ENCODE data around the gene CYP2W1.

Gene CYP2W1

DNA sequence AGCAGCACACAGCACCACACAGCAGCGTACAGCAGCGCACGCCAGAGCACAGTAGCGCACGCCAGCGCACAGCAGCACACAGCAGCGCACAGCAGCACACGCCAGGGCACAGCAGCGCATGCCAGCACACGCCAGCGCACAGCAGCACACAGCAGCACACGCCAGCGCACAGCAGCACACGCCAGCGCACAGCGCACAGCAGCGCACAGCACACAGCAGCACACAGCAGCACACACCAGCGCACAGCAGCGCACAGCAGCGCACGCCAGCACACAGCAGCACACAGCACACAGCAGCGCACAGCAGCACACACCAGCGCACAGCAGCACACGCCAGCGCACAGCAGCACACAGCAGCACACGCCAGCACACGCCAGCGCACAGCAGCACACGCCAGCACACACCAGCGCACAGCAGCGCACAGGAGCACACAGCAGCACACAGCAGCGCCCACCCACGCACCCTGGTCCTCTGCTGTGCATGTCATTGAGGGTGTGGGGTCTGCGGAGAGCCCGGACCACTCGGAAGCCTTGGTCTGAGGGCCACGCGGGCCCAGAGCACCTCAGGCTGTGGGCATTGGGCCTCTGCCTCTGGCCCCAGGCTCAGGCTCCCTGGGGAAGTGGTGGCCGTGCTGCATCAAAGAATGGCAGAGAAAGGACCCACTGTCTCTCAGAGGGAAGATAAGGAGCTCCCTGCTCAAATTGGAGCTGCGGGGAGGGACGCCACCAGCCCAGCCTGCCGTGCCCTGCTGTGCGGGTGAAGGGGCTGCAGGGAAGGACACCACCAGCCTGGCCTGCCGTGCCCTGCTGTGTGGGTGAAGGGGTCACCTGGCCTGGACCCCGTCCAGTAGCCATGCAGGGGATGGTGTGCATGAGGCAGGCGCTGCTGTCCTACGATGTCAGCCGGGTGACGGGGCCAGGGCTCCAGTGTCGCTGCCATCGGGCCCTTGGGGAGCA is 33.9 kb downstream of the CYP2W1 start:
- no peak for DNase-seq (ENCODE audit: low spot score)

DNA sequence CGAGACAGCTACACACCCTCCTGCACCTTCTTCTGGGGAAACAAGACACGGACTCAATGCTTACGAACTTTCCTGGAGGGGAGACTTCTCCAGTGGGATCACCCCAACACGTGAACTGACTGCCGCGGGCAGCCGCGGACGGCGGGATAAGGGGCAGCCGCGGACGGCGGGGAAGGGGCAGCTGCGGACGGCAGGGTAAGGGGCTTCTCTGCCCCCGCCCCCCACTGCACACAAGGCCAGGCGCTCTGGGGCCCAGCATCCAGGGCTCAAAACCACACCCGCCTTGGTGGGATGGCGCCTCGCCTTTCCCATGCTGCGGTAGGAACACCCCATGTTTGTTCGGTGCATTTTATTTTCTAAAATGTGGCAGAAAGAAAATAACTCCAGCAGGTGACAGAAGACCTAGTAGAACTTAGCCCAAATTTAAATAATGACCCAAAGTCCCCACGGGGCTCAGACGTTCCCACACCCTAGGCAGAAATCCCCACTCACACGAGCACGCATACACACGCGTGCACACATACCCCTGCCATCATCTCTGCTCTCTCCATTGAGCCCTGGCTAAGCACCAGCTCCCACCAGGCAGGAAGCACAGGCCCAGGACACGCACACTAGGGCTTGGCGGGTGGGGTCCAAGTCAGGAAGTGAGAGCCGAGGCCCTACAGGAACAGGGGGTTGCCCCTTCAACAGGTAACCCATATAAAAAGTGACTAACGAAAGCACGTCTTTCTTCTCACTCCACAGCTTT is 34.8 kb downstream of the CYP2W1 start:
- no peak for DNase-seq (ENCODE audit: low spot score)

DNA sequence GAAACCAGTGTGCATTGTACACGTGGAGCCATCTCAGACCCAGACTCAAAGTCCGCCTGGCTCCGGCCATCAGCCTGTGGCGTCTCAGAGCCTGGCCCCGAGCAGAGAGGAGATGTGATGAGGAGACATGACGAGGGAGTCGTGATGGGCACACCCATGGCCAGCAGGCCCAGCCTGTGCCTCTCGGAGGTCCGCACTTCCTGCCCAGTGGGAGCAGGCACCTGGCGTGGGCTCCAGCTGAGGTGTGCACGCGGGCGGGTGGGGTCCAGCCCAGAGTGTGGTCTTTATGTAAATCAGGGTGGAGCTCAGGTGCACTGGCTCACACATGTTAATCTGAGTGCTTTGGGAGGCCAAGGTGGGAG is 35.3 kb downstream of the CYP2W1 start:
- no peak for DNase-seq (ENCODE audit: low spot score)

DNA sequence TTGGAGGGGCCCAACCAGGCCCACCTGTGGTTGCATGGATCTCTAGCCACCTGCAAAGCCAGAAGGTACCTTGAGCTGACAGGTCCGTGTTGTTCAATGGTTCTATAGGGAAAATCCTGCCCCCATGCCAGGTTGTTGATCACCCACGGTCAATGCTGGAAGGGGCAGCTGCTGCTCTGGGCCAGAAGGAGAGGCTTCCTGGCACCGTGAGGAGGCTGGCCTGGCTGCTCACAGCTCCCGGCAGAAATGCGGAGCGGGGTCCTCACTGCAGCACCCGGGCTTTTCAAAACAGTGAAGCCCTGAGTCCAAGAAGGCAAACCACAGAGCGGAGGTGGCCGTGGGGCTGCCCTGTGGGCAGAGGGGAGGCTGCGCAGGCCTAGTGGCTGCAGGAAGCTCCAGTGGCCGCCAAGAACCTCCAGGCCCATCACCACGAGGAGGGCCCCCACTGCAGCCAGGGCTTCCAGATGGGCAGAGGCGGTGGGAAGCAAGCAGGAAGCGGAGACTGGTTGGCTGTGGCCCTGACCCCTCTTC is 36.3 kb downstream of the CYP2W1 start:
- DNase-seq (ENCODE audit: low spot score), result no peak

DNA sequence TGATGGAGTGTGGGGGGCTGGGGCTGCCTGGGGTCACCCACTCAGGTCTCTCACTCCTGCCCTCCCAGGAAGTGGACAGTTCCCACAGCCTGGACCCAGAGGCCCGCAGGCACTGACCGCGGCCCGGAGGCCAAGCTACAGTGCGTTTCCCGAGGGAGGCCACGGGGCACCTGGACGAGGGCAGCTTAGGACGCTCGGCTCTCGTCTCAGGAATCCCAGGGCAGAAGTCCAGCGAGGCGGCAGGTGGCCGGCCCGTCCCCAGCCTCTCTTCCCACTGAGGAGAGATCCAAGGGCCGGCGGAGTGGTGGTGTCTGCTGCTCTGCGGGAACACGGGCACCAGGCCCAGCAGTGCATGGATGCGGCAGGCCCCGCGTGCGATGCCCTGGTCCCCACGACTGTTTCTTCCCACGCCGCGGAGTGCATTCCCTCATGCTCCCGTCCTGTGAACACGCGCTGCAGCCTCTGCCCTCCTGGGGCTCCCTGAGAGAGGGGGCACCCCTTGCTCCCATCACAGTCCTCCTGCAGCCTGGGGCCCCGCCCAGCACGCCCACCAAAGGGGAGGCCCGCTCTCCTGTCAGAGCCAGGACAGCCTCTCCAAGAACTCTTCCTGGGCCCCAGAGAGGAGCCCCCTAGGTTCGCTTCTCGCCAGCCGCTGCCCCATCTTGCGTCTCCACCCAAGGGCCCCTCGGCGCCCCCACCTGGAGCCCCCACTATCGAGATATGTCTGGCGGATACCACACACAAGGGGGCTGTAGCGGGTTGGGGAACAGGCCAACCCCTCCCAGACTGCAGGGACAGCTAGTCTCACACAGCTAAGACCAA is 37.0 kb downstream of the CYP2W1 start:
- no peak for DNase-seq (ENCODE audit: low spot score)

DNA sequence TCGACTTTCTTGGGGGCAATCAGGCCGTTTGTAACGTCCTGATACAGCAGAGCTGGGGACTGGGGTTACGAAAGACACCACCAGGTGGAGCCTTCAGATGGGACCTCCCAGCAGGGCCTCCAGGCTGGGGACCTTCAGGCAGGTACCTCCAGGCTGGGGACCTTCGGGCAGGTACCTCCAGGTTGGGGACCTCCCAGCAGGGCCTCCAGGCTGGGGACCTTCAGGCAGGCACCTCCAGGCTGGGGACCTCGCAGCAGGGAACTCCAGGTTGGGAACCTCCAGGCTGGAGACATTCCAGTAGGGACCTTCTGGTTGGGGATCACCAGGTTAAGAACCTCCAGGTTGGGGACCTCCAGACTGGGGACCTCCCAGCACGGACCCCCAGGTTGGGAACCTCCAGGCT is 37.9 kb downstream of the CYP2W1 start:
- DNase-seq (ENCODE audit: low spot score), result no peak

DNA sequence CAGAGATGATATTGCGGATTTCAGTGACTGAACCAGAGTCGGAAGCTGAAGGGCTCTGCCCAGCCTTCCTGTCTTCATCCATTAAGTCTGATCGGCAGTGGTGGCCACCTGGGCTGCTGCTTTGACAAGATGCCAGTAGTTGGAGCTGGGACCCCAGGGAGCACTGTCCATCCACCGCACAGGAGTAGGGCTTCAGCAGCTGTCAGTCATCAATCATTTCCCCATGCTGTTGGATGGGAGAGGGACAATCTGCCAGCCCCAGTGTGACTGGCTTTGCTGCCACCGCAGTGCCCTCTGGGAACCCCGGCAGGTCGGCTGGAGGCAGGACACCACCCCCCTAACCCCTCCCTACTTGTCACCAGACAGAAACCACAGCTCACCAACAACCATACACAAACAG is 38.4 kb downstream of the CYP2W1 start:
- no peak for DNase-seq (ENCODE audit: low spot score)

DNA sequence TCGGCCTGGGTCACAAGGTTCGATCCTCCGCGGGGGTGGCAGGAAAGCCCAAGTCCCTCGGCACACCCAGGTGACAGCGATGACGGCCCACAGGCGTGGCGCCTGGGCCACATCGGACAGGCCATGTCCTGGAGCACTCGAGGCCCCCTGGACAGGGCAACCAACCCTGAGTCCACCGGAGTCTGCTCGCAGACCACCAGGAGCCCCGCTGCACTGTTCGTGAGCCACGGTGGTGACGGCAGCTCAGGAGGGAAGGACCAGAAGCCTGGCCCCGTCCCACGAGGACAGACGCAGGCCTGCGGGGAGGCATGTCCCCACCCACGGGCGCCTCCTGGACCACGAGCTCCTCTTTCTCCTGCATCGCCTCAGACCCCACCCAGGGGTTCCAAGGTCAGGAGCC is 39.0 kb downstream of the CYP2W1 start:
- no peak for DNase-seq (ENCODE audit: low spot score)

DNA sequence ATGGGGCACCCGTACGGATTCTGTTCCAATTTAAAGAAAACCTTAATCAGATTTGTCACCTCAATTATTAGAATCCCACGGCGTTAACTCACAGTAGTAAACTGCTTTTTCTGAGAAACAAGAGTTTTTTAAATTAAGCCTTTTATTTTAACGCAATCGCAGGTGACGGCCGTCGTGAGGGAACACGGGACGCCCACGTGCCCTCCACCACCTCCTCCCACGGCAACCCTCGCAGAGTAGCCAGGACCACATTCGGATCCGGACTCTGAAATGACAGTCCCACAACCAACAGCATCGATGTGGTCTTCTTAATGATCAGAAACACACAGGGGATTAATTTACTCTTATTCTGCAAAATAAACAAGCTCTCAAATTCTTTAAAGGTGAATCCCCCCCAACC is 39.4 kb downstream of the CYP2W1 start:
- no peak for DNase-seq (ENCODE audit: low spot score)

DNA sequence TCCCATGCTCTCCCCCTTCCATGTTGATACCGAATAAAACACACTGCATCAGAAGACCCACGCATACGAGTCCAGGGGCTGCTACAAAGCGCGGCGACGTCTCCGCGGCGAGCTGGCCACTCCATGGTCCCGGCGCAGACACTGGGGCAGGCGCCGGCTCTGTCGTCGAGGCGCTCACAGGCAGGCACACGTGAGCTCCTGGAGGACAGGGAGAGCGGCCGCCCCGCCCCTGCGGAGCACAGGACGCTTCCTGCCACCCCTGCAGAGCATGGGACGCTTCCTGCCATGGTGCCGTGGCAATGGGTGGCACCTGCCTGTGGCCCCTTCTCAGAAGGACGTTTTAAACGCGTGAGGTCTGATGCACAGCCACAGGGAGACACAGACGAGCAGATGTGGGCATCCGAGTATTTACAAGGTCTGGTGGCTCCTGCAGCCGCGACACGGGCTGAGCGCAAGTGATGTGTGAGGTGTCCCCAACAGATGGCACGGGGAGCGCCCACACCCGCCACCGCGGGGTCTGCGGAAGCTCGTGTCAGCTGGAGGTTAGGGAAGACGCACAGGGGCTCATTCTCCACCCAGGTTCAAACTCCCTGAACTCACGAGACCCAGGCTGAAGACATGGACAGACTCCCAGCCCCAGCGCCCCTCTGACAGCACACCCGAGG is 40.0 kb downstream of the CYP2W1 start:
- no peak for DNase-seq (ENCODE audit: low spot score)

DNA sequence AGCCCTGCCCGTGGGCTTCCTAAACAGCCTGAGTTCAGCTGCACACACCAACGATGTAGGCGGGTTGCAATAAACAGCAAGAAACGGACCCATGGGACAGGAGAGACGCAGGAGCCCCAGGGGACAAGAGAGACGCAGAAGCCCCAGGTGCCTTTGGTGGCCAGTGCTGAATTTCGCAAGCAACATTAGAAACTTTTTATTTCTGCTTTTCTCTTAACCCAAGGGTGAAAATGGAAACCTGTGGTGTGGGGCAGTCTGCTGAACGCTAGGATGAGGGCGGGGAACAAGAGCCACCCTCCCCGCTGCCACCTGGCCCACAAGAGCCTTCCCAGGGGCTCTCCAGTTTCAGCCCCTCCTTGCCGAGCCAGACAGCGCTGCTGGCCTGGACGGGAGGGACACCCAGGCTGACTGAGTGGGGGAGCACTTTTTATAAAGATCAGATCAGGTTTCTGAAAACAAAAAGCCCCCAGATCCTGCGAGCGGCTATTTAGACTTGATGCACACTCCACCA is 41.4 kb downstream of the CYP2W1 start:
- no peak for DNase-seq (ENCODE audit: low spot score)

DNA sequence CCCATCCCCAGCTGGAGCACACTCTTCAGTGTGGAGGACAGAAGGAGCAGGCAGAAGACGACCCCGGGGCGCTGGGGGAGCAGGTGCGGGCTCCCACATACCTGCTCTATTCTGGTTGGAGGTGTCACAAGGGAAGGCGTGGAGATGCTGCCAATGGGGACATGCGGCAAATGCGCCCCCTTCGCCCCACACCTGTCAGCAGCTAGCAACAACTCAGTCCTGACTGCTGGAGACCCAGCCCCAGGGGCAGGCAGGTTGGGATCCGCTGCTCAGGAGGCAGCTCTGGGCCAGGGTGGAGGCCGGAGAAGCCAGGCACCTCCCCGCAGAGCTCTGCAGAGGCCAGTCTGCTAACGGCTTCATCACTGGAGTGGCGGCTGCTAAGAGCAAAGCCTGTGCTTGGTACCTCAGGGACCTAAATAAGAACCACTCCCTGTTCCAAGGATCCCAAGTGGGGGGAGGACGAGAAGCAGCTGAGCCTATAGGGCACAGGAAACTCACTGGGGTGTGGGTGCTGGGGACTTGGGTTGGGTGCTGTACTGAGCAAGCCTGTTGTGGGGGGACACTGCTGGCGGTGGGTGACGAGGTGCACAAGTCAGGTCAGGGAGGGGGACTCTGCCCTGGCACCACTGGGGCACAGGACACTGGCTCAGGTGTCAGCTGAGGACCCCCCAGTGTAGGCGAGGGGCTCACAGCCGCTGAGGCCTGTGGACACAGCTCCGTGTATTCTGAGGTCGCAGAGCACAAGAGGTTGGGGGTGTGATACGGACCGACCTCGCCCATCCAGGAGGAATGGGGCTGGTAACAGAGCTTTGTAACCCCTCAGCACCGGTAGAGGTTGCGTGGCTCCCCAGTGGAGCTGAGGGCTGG is 42.1 kb downstream of the CYP2W1 start:
- DNase-seq (ENCODE audit: low spot score), result no peak

DNA sequence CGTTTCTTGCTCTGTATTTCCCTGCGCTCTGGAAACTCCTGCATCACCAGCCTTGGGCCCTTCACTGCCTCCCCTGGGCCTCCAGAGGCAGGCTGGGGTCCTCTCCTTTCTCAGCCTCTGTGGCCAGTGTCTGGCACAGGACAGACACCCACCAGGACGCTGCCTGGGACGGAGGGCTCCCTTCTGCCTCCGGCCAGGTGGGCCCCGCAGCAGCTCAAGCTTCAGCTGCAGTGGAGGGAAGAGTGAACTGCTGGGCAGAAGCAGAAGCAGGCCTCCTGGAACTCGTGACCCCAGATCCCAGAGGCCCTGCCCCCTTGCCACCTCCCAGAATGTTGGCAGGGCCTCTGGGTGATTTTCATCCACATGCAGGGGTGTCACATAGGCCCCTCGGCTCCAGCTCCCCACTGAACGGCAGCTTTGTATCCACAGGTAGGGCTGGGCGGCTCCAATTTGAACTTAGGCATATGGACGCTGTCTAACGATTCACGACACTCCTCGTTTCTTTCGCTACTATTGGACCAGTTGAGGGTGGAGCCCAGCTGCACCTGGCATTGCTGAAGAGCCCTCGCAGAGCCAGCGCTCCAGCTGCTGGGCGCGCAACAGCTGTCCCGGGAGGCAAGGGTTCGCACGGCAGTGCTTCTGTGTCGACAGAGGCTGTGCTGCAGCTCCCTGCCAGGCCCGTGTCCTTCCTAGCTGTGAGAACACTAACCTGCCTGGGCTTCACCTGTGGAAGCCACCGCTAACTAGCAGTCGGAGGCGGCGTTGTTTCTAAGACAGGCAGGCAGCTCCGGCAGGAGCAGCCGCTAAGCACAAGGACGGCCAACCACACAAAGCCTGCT is 43.0 kb downstream of the CYP2W1 start:
- DNase-seq (ENCODE audit: low spot score), result no peak

DNA sequence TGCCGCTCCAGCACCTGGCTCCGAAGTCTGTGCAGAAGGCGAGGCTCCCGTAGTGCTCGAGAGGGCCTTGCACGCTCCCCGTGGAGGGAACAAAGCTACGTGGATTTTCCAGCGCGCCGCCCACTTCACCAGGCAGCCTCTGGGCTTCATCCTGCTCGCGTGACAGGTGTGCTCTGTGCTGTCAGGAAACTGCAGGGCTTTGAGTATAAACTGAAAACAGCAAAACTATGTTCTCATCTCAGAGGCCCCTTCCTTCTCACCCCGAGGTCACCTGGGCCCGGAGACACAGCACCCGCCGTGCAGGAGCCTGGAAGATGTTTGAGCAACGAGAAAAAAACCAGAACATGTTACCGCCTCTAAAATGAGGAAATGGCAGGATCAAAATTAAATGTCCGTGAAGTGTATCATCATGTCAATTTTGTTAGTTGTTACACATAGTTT is 43.8 kb downstream of the CYP2W1 start:
- DNase-seq (ENCODE audit: low spot score), result no peak

DNA sequence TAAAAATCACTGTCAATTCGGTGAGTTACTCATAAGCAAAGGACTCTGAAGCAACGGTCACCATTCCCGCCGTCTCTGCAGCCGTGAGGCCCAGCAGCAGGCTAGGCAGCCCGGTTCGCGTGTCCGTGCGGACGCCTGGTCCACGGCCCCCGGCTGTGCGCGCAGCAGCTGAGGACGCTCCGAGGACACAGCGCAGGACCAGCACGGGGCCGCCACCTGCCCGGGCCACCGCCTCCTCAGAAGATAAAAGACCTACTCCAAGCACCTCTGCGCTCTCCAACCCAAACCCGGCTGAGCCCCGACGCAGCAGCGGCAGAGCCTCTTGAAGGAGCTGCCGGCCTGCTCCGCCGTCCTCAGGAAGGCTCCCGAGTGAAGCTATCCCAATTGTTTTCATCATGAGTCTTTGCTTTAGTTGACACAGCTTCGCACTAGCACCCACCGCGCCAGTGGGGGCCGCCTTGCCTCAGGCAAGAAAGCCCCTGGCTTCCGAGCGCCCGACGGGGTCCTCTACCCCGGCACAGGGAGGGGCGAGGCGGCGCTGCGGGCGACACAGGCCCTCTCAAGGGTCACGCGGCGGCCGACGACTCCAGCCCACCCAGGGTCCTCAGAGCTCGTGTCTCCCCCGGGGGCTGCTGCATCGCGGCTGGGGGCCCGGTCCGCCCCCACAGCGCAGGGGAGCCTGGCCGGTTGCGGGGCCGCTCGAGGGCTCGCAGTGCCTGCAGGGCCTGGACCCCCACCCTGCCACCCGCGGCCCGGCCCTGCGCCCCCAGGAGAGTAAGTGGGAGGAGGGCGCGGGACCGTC is 44.5 kb downstream of the CYP2W1 start:
- DNase-seq (ENCODE audit: low spot score), result no peak

DNA sequence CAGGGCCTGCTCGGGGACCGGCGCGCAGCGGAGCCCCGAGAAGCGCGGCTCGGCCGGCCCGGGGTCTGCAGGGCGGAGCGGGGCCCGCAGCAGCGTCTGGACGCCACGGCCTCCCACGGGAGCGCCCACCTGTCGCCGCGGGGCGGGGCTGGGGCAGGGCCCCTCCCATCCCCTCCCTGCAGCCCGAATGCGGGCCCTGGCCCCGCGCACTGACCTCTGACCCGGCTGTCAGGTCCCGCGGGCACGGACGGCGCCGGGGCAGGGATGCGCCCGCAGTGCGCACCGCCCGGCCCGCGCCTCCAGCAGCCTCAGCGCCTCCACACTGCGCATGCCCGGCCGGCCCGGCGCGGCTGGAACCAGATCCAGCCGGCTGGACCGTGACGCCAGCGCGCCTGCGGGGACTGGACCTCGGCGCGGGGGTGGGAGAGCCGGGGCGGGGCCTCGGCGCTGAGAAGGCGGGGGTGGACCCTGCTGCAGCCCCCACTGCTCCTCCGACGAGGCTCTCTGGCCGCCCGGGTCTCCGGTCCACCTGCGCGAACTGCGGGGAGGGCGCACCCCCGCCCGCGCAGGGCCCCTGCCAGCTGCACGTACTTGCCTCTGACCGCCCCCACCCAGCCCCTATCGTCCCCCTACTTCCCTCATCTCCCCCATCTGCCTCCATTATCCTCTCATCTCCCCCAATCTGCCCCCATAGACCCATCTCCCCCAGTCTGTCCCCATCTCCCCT is 45.2 kb downstream of the CYP2W1 start:
- DNase-seq (ENCODE audit: low spot score), result peak; percentile 87

DNA sequence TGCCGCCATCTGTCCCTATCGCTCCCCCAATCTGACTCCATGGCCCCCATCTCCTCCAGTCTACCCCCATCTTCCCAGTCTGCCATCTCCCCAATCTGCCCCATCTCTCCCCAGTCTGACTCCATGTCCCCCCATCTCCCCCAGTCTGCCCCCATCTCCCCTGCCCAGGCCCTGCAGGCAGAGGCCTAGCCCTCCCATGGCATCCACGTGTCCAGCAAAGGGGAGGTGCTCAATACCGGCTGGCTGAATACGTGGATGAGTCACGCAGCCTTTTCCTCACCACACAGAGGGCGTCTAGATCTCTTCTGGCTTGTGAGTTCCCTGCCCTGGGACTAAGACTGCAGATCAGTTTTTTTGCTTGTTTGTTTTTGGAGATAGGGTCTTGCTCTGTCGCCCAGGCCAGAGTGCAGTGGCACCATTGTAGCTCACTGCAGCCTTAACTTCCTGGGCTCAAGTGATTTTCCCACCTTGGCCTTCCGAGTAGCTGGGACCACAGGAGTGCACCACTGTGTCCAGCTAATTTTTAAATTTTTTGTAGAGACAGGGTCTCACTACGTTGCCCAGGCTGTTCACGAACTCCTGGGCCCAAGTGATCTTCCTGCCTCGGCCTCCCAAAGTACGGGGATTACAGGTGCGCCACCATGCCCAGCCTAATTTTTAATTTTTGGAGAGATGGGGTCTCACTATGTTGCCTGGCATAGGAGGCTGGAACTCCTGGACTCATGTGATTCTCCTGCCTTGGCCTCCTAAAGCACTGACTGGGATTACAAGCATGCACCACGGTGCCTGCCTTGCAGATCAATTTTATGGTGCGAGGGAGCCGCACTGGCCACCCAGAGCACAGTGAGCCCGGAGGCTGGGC is 46.0 kb downstream of the CYP2W1 start:
- peak; percentile 79 for DNase-seq (ENCODE audit: low spot score)
